Breast epithelium (tissue), 4 donors: Measurements from ENCODE around the gene UTP15. TPM values are rescaled to one million over a fixed set of nuclear protein-coding genes. Genes with fewer than 3 reads are reported as not detected.

Experiments
- DNase-seq, 2 donors: peaks; one replicate each; pipeline ENCODE4 v3.0.0-alpha.2; 2019; ENCODE audit warnings: low spot score in 2 of 2
- H3K27ac ChIP-seq, 2 donors: fragments of 200-600 bp; sonication (generic) in 1 of 2; one replicate each; pipeline ENCODE4 v1.5.1; 2016 to 2019; ENCODE audit warnings: mild to moderate bottlenecking in 1 of 2
- H3K27me3 ChIP-seq, 2 donors: fragments of 200-600 bp; sonication (generic) in 1 of 2; one replicate each; pipeline versions ENCODE4 v1.5.1 to v1.6.0; 2017 to 2019; ENCODE audit warnings: control low read depth in 1 of 2, mild to moderate bottlenecking in 1 of 2
- H3K36me3 ChIP-seq: fragments of 200-600 bp; one replicate; pipeline ENCODE4 v1.5.1; 2019
- H3K4me1 ChIP-seq, 2 donors: fragments of 200-600 bp; sonication (generic); one replicate each; pipeline ENCODE4 v1.5.1; 2016 to 2019; ENCODE audit warnings: control low read depth in 1 of 2
- H3K4me3 ChIP-seq, 3 donors: fragments of 200-600 bp; sonication (generic); 1 replicate in 2 of 3; 2 replicates in 1 of 3; pipeline ENCODE4 v1.5.1; 2016 to 2019; ENCODE audit warnings: mild to moderate bottlenecking in 3 of 3, moderate library complexity in 2 of 3
- H3K9me3 ChIP-seq, 2 donors: fragments of 200-600 bp; sonication (generic) in 1 of 2; one replicate each; pipeline ENCODE4 v1.5.1; 2016 to 2019; ENCODE audit warnings: control low read depth in 1 of 2
- POLR2A ChIP-seq: fragments of 450-650 bp; IDR thresholded peaks from one replicate; pipeline ENCODE4 v1.6.1; 2016; ENCODE audit warnings: antibody characterized with exemption, mild to moderate bottlenecking, moderate library complexity
- POLR2AphosphoS5 ChIP-seq, 3 donors: sonication (generic); formaldehyde crosslinking; IDR thresholded peaks; one replicate each; pipeline ENCODE4 v1.6.1; 2017; ENCODE audit warnings: antibody characterized with exemption in 3 of 3
- intact Hi-C: fragments of 100-400 bp; cut with DNase I; formaldehyde crosslinking; loops from one replicate; pipeline ENCODE4 v1.15.1; 2023; ENCODE audit warnings: low total_unique reads
- total RNA-seq, 3 donors: library from RNA; depleted of rRNA; stranded (reverse); fragments of >200 nt; gene quantifications; one replicate each; pipeline ENCODE4 v1.1.0, GENCODE V29; 2016
- TF ChIP-seq, protein P1 (sequence below), 3 donors: fragments of 450-650 bp; IDR thresholded peaks; one replicate each; pipeline ENCODE4 v1.5.1; 2016 to 2017; ENCODE audit warnings: antibody characterized with exemption in 3 of 3, mild to moderate bottlenecking in 3 of 3, moderate library complexity in 3 of 3

UTP15 gene
- total RNA-seq, 3 donors from 2014 or later, result 38.7 to 61.6 (median 39.0) TPM

DNA sequence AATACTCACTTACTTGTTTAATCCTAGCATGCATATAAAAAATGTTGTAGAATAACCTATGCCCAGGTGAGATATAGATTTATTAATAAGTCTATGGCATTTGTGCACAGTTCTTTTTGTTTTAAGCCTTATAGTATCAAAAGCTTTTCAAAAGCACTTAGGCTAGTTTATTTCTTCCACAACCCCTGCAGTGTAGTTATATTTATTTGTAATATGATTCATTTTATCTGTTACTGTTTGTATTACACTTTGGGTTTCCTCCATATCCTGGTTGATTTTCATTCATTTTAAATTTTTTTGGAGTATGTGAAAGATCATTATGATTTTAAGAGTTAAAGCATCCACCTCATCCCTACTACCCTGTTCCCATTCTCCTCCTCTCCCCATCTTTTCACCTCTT, 41.7 kb downstream of the UTP15 start:
- H3K27ac ChIP-seq, result no peak overlapping the region
- H3K4me1 ChIP-seq, result peaks cover 0 to 6% of the 10 kb centered on the region in 2 donors
- TF ChIP-seq POLR2A, result no peak
- TF ChIP-seq, protein P1, sequence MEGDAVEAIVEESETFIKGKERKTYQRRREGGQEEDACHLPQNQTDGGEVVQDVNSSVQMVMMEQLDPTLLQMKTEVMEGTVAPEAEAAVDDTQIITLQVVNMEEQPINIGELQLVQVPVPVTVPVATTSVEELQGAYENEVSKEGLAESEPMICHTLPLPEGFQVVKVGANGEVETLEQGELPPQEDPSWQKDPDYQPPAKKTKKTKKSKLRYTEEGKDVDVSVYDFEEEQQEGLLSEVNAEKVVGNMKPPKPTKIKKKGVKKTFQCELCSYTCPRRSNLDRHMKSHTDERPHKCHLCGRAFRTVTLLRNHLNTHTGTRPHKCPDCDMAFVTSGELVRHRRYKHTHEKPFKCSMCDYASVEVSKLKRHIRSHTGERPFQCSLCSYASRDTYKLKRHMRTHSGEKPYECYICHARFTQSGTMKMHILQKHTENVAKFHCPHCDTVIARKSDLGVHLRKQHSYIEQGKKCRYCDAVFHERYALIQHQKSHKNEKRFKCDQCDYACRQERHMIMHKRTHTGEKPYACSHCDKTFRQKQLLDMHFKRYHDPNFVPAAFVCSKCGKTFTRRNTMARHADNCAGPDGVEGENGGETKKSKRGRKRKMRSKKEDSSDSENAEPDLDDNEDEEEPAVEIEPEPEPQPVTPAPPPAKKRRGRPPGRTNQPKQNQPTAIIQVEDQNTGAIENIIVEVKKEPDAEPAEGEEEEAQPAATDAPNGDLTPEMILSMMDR (IDR thresholded peaks at IDR 0.05), result no peak
- no peak for TF ChIP-seq POLR2AphosphoS5 (IDR thresholded peaks at IDR 0.05)
- peaks cover 0 to 2% of the 10 kb centered on the region in 2 donors for H3K9me3 ChIP-seq
- intact Hi-C loops, result no loop called here
- no peak for DNase-seq
- H3K27me3 ChIP-seq, result no peaks in the 10 kb centered on the region
- H3K36me3 ChIP-seq, result no peaks in the 10 kb centered on the region
- H3K4me3 ChIP-seq, result no peak overlapping the region

DNA sequence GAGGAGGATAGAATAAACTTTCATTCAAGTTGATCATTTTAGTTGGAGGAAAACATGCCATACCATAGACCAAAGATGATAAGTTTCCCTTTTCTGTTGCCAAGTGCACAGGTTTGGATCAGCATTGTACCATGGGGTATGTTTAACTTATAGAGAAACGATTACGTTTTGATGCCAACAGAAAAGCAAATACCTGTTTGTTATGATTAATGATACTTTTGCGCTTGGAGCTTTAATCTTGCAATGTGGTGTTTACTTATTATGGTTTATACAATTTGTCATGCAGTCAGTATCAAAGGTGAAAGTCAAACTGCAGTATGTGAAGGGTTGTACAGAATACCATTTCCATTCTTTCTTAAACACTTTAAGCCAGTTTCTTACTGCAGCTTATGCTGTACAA, 47.3 kb downstream of the UTP15 start:
- intact Hi-C loops, result no loop called here
- TF ChIP-seq, protein P1 (IDR thresholded peaks at IDR 0.05), result no peak
- TF ChIP-seq POLR2A (no peak), POLR2AphosphoS5 (IDR thresholded peaks at IDR 0.05) (no peak)
- H3K27me3 ChIP-seq, result no peaks in the 10 kb centered on the region
- no peaks in the 10 kb centered on the region for H3K4me1 ChIP-seq
- no peaks in the 10 kb centered on the region for H3K36me3 ChIP-seq
- no peaks in the 10 kb centered on the region for H3K9me3 ChIP-seq
- H3K4me3 ChIP-seq, result no peak overlapping the region
- DNase-seq, result no peak
- no peak overlapping the region for H3K27ac ChIP-seq

DNA sequence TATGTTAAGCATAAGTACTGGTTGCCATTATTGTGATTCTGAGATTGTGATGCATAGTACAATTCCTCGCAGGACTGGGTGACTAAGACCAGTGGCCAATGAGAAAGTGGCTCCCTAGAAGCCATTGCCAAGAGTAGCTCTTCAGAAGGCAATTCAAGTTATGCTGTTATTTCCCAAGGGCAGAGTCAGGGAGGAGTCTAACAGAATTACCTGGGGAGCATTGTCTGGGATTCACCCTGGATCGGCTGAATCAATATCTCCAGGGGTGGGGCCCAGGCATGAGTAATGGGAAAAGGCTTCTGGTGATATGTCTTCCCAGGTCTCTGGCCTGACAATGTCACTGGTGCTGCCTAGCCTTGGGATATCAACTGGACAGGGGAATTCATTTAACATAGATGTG, 49.5 kb downstream of the UTP15 start:
- H3K27me3 ChIP-seq, result no peaks in the 10 kb centered on the region
- H3K9me3 ChIP-seq, result no peaks in the 10 kb centered on the region
- no peak overlapping the region for H3K4me3 ChIP-seq
- TF ChIP-seq POLR2A, result no peak
- TF ChIP-seq POLR2AphosphoS5 (IDR thresholded peaks at IDR 0.05), result no peak
- TF ChIP-seq, protein P1 (IDR thresholded peaks at IDR 0.05), result no peak
- H3K27ac ChIP-seq, result no peak overlapping the region
- no peak for DNase-seq
- H3K36me3 ChIP-seq, result no peaks in the 10 kb centered on the region
- intact Hi-C loops, result no loop called here
- no peaks in the 10 kb centered on the region for H3K4me1 ChIP-seq

DNA sequence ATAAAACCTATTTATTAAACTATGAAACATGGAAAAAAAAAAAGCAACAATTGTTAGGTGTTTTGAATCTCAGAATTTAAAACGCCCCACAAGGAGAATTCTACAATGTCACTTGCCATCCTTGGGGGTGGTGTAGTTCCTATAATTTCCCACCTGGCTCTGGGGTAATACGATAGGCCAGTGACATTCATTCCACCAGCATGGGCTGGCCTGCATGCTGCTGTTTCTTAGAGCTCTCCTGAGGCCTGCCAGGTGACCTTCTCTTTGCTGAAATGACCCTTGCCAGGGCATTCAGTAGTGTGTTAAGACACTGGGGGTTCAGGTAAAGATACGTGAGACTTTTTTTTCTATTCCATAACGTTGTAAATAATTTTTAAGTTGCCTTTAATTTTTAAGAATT, 50.4 kb downstream of the UTP15 start:
- intact Hi-C loops, result no loop called here
- no peaks in the 10 kb centered on the region for H3K36me3 ChIP-seq
- DNase-seq, result no peak
- no peak overlapping the region for H3K4me3 ChIP-seq
- TF ChIP-seq POLR2A (no peak), POLR2AphosphoS5 (IDR thresholded peaks at IDR 0.05) (no peak)
- TF ChIP-seq, protein P1 (IDR thresholded peaks at IDR 0.05), result no peak
- no peaks in the 10 kb centered on the region for H3K4me1 ChIP-seq
- H3K27ac ChIP-seq, result no peak overlapping the region
- no peaks in the 10 kb centered on the region for H3K27me3 ChIP-seq
- H3K9me3 ChIP-seq, result no peaks in the 10 kb centered on the region

DNA sequence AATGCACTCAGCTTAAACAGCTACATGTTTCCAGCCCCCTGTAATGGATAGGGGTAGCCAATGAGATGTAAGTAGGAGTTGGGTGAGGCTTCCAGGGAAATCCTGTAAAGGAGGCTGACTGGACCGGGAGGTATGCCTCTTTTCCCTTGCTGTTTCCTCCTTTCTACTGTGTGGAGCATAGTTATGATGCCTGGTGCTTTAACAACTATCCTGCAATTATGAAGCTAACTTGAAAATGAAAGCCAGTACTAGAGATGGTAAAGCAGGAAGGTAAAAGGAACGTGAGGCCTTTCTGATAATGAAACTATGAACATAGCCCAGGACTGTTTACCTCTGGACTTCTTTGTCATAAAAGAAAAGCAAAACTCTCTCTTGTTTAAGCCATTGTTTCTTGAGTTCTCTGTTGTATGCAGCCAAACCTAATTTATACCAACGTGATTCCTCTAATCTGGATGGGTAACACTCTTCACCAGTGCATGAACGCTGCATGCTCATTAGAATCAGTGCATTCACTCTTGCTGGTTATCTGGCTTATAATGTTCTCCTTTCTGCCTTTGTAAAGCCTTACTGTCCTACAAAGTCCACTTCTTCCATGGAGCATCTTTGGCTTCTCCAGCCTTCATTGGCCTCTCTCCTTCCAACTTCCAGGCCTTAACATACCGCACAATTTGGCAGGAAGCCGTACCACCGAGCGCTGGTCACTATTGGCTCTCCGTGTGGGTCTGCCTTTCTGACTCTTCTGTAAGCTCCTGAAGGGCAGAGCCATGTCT, 52.2 kb downstream of the UTP15 start:
- Histone ChIP-seq H3K9me3 (no peaks in the 10 kb centered on the region), H3K4me1 (no peaks in the 10 kb centered on the region), H3K4me3 (no peak overlapping the region), H3K27ac (no peak overlapping the region), H3K27me3 (no peaks in the 10 kb centered on the region), H3K36me3 (no peaks in the 10 kb centered on the region)
- DNase-seq, result no peak
- TF ChIP-seq POLR2AphosphoS5 (IDR thresholded peaks at IDR 0.05), result no peak
- no peak for TF ChIP-seq POLR2A
- TF ChIP-seq, protein P1 (IDR thresholded peaks at IDR 0.05), result no peak
- intact Hi-C loops, result no loop called here
